IMR-90 (cell line): ENCODE data around the gene SRC. TPM values are rescaled to one million over a fixed set of nuclear protein-coding genes. Genes with fewer than 3 reads are reported as not detected.

ENCODE experiments used
- ATAC-seq: fragments of 200-7000 bp; cut with Tn5 transposase; 2 replicates; pipeline ENCODE4 v1.9.1; 2020; ENCODE audit warnings: low read depth, mild to moderate bottlenecking, moderate library complexity
- BruUV-seq: library from RNA; stranded (reverse); fragments of 400-500 nt; replicated peaks from 2 replicates; lab custom pipeline; 2021; lab: Mats Ljungman, UMichigan
- CTCF ChIA-PET: fragments of 300-600 bp; formaldehyde crosslinking; extraction: SDS; loops from one replicate; lab custom pipeline; 2021; ENCODE audit warnings: antibody characterized with exemption; lab: Yijun Ruan, JAX
- POLR2A ChIA-PET: fragments of 300-600 bp; sonication (Branson Sonifier 250); formaldehyde crosslinking; loops from one replicate; lab custom pipeline; 2022; ENCODE audit warnings: antibody characterized with exemption; ENCODE audit not compliant: unreplicated experiment; lab: Charles Lee
- DNase-seq: peaks from one replicate; pipeline ENCODE4 v3.0.0; 2013
- H2AFZ ChIP-seq: replicated peaks from 2 replicates; pipeline ENCODE3; 2013; ENCODE audit warnings: low read length, mild to moderate bottlenecking; ENCODE audit not compliant: poor library complexity
- H2AK5ac ChIP-seq: 2 replicates; pipeline ENCODE4 v1.6.1; 2013; ENCODE audit warnings: low read depth, low read length, inconsistent platforms
- H2AK9ac ChIP-seq: replicated peaks from 2 replicates; pipeline ENCODE3; 2013; ENCODE audit warnings: mild to moderate bottlenecking, low read depth, low read length, moderate library complexity; ENCODE audit not compliant: poor library complexity
- H2BK120ac ChIP-seq: 2 replicates; pipeline ENCODE4 v1.6.1; 2013; ENCODE audit warnings: low read depth, low read length, inconsistent platforms
- H2BK15ac ChIP-seq: 3 replicates; pipeline ENCODE4 v1.6.1; 2013; ENCODE audit warnings: low read depth, low read length, inconsistent platforms
- H2BK20ac ChIP-seq: 2 replicates; pipeline ENCODE4 v1.6.1; 2013; ENCODE audit warnings: low read depth, mild to moderate bottlenecking, inconsistent platforms, low read length, moderate library complexity
- H2BK5ac ChIP-seq: 2 replicates; pipeline ENCODE4 v1.6.1; 2013; ENCODE audit warnings: mild to moderate bottlenecking, low read depth, low read length, inconsistent platforms; ENCODE audit not compliant: poor library complexity, severe bottlenecking
- H3K14ac ChIP-seq: replicated peaks from 2 replicates; pipeline ENCODE4 v1.6.1; 2013; ENCODE audit warnings: low read depth, low read length, inconsistent platforms
- H3K18ac ChIP-seq: 2 replicates; pipeline ENCODE4 v1.6.1; 2013; ENCODE audit warnings: low read depth, low read length, control low read depth
- H3K23ac ChIP-seq: 2 replicates; pipeline ENCODE4 v1.6.1; 2013; ENCODE audit warnings: low read depth, low read length, inconsistent platforms
- H3K27ac ChIP-seq: 2 replicates; pipeline ENCODE4 v1.5.1; 2013; ENCODE audit warnings: mild to moderate bottlenecking, control low read depth, low read length; ENCODE audit not compliant: insufficient read depth
- H3K27me3 ChIP-seq: 2 replicates; pipeline ENCODE4 v1.6.1; 2013; ENCODE audit warnings: low read length; ENCODE audit not compliant: control insufficient read depth, insufficient read depth
- H3K36me3 ChIP-seq: 2 replicates; pipeline ENCODE4 v1.6.1; 2013; ENCODE audit warnings: low read length, mixed read lengths; ENCODE audit not compliant: control insufficient read depth, insufficient read depth
- H3K4ac ChIP-seq: 2 replicates; pipeline ENCODE4 v1.6.1; 2013; ENCODE audit warnings: low read depth, low read length, inconsistent platforms
- H3K4me1 ChIP-seq: 2 replicates; pipeline ENCODE4 v1.6.1; 2013; ENCODE audit warnings: low read length, mixed read lengths; ENCODE audit not compliant: control insufficient read depth, insufficient read depth
- H3K4me2 ChIP-seq: 2 replicates; pipeline ENCODE4 v1.6.1; 2013; ENCODE audit warnings: low read depth, mild to moderate bottlenecking, control low read depth, low read length, moderate library complexity
- H3K4me3 ChIP-seq: 2 replicates; pipeline ENCODE4 v1.5.1; 2013; ENCODE audit warnings: low read depth, mild to moderate bottlenecking, control low read depth, low read length, moderate library complexity; ENCODE audit not compliant: insufficient read depth
- H3K56ac ChIP-seq: 2 replicates; pipeline ENCODE4 v1.6.1; 2013; ENCODE audit warnings: low read length, inconsistent platforms; ENCODE audit not compliant: insufficient read depth; ENCODE audit errors: extremely low read depth
- H3K79me1 ChIP-seq, 2 experiments: 2 replicates each; pipeline ENCODE4 v1.6.1; 2013; ENCODE audit warnings: low read length in 2 of 2, inconsistent platforms in 1 of 2, low read depth in 1 of 2
- H3K9ac ChIP-seq: 2 replicates; pipeline ENCODE4 v1.6.1; 2013; ENCODE audit warnings: low read depth, low read length, control low read depth
- H3K9me1 ChIP-seq: 2 replicates; pipeline ENCODE4 v1.6.1; 2013; ENCODE audit warnings: low read length, inconsistent platforms; ENCODE audit not compliant: insufficient read depth
- H3K9me3 ChIP-seq: 2 replicates; pipeline ENCODE4 v1.6.1; 2013; ENCODE audit warnings: low read length; ENCODE audit not compliant: control insufficient read depth, insufficient read depth
- H4K20me1 ChIP-seq: 2 replicates; pipeline ENCODE4 v1.6.1; 2013; ENCODE audit warnings: low read length, inconsistent platforms; ENCODE audit not compliant: insufficient read depth
- H4K5ac ChIP-seq: 2 replicates; pipeline ENCODE4 v1.6.1; 2013; ENCODE audit warnings: mild to moderate bottlenecking, low read depth, low read length, control low read depth
- H4K8ac ChIP-seq, 2 experiments: 2 replicates each; pipeline ENCODE4 v1.6.1; 2013; ENCODE audit warnings: low read depth in 2 of 2, low read length in 2 of 2, control low read depth in 1 of 2, inconsistent platforms in 1 of 2
- H4K91ac ChIP-seq: 2 replicates; pipeline ENCODE4 v1.6.1; 2013; ENCODE audit warnings: low read depth, low read length, inconsistent platforms; ENCODE audit not compliant: insufficient read depth
- BHLHE40 ChIP-seq: fragments of 150-350 bp; IDR thresholded peaks from 2 replicates; pipeline ENCODE4 v1.6.1; 2016; ENCODE audit warnings: mild to moderate bottlenecking, low read depth, low read length
- CHD1 ChIP-seq: IDR thresholded peaks from 2 replicates; pipeline ENCODE4 v1.6.1; 2012; ENCODE audit warnings: low read depth, low read length, improper control_type of control experiment
- ELK1 ChIP-seq: fragments of 150-350 bp; IDR thresholded peaks from 2 replicates; pipeline ENCODE4 v1.6.1; 2016; ENCODE audit warnings: low read depth, mild to moderate bottlenecking, low read length, moderate library complexity, borderline replicate concordance
- FOS ChIP-seq: fragments of 150-350 bp; IDR thresholded peaks from 2 replicates; pipeline ENCODE4 v1.6.1; 2016; ENCODE audit warnings: low read depth, low read length
- MAFK ChIP-seq: IDR thresholded peaks from 2 replicates; pipeline ENCODE4 v1.6.1; 2012; ENCODE audit warnings: low read depth, low read length, improper control_type of control experiment
- MAZ ChIP-seq: IDR thresholded peaks from 2 replicates; pipeline ENCODE4 v1.6.1; 2012; ENCODE audit warnings: low read depth, mild to moderate bottlenecking, low read length, improper control_type of control experiment, moderate library complexity, borderline replicate concordance
- MXI1 ChIP-seq: IDR thresholded peaks from 2 replicates; pipeline ENCODE4 v1.6.1; 2012; ENCODE audit warnings: low read depth, mild to moderate bottlenecking, low read length, moderate library complexity, borderline replicate concordance
- POLR2A ChIP-seq: IDR thresholded peaks from 2 replicates; pipeline ENCODE4 v1.6.1; 2012; ENCODE audit warnings: mild to moderate bottlenecking, low read depth, low read length
- RAD21 ChIP-seq: IDR thresholded peaks from 2 replicates; pipeline ENCODE4 v1.6.1; 2012; ENCODE audit warnings: low read length, improper control_type of control experiment
- RCOR1 ChIP-seq: IDR thresholded peaks from 2 replicates; pipeline ENCODE4 v1.6.1; 2012; ENCODE audit warnings: mild to moderate bottlenecking, low read length, improper control_type of control experiment; ENCODE audit not compliant: insufficient replicate concordance
- RFX5 ChIP-seq: IDR thresholded peaks from 2 replicates; pipeline ENCODE4 v1.8.0; 2012; ENCODE audit warnings: low read depth, mild to moderate bottlenecking, low read length, moderate library complexity
- SMC3 ChIP-seq: fragments of 150-350 bp; IDR thresholded peaks from 2 replicates; pipeline ENCODE4 v1.6.1; 2016; ENCODE audit warnings: low read depth, mild to moderate bottlenecking, antibody characterized with exemption, low read length, moderate library complexity
- USF2 ChIP-seq: fragments of 150-350 bp; IDR thresholded peaks from 2 replicates; pipeline ENCODE4 v1.6.1; 2017; ENCODE audit warnings: mild to moderate bottlenecking, antibody characterized with exemption, low read length, low read depth
- WGBS, 2 experiments: methylation state at CpG; one replicate each; pipeline versions ENCODE4 v1.1.5 to v1.1.7; 2013; ENCODE audit warnings: missing lambda C conversion rate in 2 of 2; ENCODE audit not compliant: insufficient read length in 1 of 2; ENCODE audit errors: extremely low coverage in 2 of 2; 5-methylcytosine and 5-hydroxymethylcytosine counted together
- dilution Hi-C: fragments of 300-500 bp; cut with HindIII; formaldehyde crosslinking; loops from one replicate; pipeline ENCODE4 v1.14.3; 2018; ENCODE audit warnings: low sequenced_read_pairs; ENCODE audit not compliant: unreplicated experiment
- in situ Hi-C: fragments of 300-500 bp; cut with MboI; formaldehyde crosslinking; loops from 3 replicates; pipeline ENCODE4 v1.14.3; 2019; ENCODE audit warnings: low sequenced_read_pairs, inconsistent platforms, mixed read lengths
- intact Hi-C: fragments of 100-400 bp; cut with micrococcal nuclease; formaldehyde crosslinking; loops from 2 replicates; pipeline ENCODE4 v1.10.0; 2022
- polyA plus RNA-seq, 3 experiments: library from polyadenylated mRNA; depleted of rRNA; stranded (reverse); fragments of >200 nt; gene quantifications; 2 replicates each; pipeline ENCODE4 v1.2.3, GENCODE V29; 2012; ENCODE audit warnings: low replicate concordance in 1 of 3
- total RNA-seq: library from RNA; depleted of rRNA; stranded (reverse); fragments of >200 nt; gene quantifications from 2 replicates; pipeline ENCODE4 v1.2.3, GENCODE V29; 2012

The SRC gene
- total and polyA plus RNA-seq, 2 of the 4 experiments (the other 2 are of a cell fraction) = 7.0 to 24.2 TPM

GRCh38 chr20:37426978-37427377, 81.0 kb downstream of the SRC start:
- intact Hi-C loops = no loop called here
- H3K14ac ChIP-seq = no peak overlapping the region
- no peak overlapping the region for H3K9ac ChIP-seq
- no peak overlapping the region for H2BK120ac ChIP-seq
- in situ Hi-C loops = no loop called here
- no peak overlapping the region for H3K23ac ChIP-seq
- ChIA-PET CTCF (no interaction called here), POLR2A (no interaction called here)
- H2BK20ac ChIP-seq = no peak overlapping the region
- H3K27ac ChIP-seq = no peak overlapping the region
- no peaks in the 10 kb centered on the region for H3K79me1 ChIP-seq
- H3K9me3 ChIP-seq = no peaks in the 10 kb centered on the region
- H4K8ac ChIP-seq = no peak overlapping the region
- H4K20me1 ChIP-seq = no peaks in the 10 kb centered on the region
- WGBS, 2 experiments = 53% methylated on average over 2 of the region's 3 CpGs; no CpG with 5 or more reads in 1 of the 2 experiments
- DNase-seq (no peak), ATAC-seq (no peak)
- H2AFZ ChIP-seq = no peak overlapping the region
- no peak overlapping the region for H2AK9ac ChIP-seq
- H2BK5ac ChIP-seq = no peak overlapping the region
- no peaks in the 10 kb centered on the region for H3K36me3 ChIP-seq
- H3K4me3 ChIP-seq = no peak overlapping the region
- H3K4me1 ChIP-seq = no peaks in the 10 kb centered on the region
- H3K4me2 ChIP-seq = no peak overlapping the region
- dilution Hi-C loops = no loop called here
- no peak overlapping the region for H2AK5ac ChIP-seq
- H3K27me3 ChIP-seq = peaks cover 78% of the 10 kb centered on the region
- H3K56ac ChIP-seq = no peak overlapping the region
- H4K5ac ChIP-seq = no peak overlapping the region
- no peak overlapping the region for H4K91ac ChIP-seq
- H3K9me1 ChIP-seq = no peaks in the 10 kb centered on the region
- no TSS peak for BruUV-seq
- no peak overlapping the region for H2BK15ac ChIP-seq
- H3K18ac ChIP-seq = no peak overlapping the region
- H3K4ac ChIP-seq = no peak overlapping the region
- TF ChIP-seq MXI1 (no peak), RAD21 (no peak), FOS (no peak), POLR2A (no peak), RCOR1 (no peak), RFX5 (no peak), MAFK (no peak), CHD1 (no peak), SMC3 (no peak), BHLHE40 (no peak), MAZ (no peak), ELK1 (no peak), USF2 (no peak)
